HG02798 (cell line): Measurements from ENCODE around the gene TBC1D5.

Experiments
- ATAC-seq: cut with Tn5 transposase; IDR thresholded peaks from one replicate; pipeline ENCODE4 v1.9.1; 2021; ENCODE audit warnings: mild to moderate bottlenecking; ENCODE audit not compliant: unreplicated experiment, poor library complexity

The TBC1D5 gene

DNA sequence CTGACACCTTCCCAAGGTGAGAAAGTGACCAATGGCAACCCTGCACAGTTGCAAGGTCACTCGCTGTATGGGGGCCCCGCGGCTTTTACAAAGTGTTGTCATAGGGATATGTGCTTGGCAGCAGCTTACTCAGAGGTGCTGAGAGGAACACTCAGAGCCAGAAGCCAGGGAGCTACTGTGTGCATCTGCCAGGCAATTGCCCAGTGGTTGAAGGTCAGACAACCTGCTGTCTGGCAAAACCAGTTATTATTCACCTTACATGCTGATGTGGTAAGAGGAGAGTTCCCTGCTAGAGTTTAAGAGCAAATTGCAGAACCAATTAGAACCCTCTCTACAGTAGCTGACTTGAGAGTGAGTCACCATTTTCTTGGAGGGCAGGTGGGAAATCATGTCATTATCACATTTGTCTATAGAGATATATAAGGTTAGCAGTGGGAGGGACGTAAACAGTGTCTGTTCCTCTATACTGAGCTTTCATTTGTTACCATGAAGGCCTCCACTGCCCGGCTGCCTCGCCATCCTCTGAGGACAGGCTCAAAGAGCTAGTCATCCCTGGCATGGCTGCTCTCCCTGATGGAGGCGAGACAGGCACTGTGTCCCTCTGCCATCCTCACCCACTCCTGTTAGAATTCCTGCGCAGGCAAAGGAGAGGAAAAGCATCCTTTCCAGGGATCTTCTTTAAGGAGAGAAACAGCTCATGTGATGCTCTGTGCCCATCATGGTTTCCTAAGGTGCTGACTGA is 583.3 kb downstream of the TBC1D5 start:
- no peak for ATAC-seq

DNA sequence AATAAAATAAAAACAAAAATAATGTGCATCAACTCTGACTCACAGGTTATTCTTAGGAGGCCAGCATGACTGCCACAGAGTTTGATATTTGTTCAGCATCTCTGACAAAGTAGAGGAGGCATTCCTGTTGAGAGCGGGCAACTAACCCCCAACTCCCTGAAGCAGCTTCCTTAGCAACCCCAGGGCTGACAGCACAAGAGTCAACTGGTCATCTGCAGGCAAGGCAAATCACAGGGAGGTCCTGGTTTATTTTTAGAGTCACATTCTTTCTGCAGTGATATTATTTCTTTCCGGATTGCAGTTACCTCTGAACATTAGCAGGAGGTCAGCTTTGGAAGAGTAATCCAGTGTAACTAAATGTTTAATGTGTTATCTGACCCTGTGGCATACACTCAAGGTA is 584.7 kb downstream of the TBC1D5 start:
- no peak for ATAC-seq

DNA sequence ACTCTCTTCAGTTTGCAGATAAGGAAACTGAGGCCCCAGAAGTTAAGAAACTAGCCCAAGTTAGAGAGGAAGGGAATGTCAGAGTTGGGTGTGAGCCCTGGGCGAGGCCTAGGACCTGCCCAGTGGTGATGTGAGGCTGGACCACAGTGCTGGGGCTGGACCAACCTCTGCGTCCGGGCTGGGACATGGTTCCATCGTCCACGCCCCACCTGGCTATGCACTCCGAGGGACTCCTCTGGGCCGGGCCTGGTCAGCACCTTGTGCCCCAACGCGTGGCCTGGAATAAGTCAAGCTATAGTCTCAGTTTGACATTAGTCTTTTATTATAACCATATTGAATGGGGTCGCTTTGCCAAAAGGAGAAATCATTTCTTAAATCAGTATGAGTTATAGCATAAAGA is 585.6 kb downstream of the TBC1D5 start:
- no peak for ATAC-seq

DNA sequence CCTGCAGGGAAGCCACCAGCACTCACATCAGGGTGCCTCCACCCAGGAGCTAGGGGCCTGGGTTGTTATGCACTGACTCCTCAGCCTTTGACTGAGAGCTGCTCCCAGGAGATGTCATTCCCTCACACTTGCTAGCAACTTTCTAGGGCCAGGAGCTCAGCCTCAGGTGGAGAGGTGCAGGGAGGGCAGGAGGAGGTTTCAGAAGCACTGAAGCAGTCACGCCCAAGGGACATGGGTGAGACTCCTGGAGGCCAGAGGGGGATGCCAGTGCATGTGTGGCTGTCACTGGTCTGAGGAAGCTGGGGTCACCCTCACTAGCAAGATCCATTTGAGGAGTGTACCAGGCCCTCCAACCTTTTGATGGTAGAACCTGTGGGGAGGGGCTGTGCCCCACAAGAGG is 586.5 kb downstream of the TBC1D5 start:
- no peak for ATAC-seq

DNA sequence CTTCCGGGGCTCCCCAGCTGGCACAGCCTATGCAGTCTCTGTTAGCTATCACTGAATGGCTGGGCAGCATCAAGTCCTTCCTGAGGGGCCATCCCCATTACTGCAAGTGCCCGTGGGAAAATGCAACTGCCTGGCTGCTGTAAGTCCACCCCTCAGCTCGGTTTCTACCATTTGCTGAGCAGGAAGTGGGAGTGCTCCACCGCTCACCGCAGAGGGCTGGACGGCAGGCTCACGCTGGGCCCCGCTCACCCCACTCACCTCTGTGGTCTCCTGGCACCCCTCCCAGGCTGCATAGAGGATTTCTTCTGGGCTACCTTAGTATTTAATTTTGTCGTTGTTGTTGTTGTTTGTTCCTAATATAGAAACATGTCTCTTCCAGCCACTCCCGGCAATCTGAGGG is 587.5 kb downstream of the TBC1D5 start:
- ATAC-seq, result no peak

DNA sequence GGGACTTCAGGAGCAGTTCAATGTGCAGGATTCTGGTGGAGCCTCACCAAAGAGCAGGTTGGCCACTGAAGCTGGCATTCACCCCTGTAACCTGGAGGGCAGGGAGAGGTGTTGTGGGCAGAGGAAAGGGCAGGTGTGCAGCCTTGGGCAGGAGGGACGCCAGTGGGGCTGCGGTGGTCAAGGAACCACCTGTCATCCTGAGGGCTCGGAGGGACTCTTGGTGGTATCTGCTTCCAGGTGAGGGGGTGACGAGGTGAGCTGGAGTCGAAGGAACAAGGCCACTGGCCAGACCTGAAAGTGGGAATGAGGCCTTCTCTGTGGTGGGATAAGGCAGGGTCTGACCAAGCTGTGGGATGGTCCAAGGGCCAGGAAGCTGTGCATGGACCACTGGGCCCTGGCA is 588.2 kb downstream of the TBC1D5 start:
- ATAC-seq, result no peak

DNA sequence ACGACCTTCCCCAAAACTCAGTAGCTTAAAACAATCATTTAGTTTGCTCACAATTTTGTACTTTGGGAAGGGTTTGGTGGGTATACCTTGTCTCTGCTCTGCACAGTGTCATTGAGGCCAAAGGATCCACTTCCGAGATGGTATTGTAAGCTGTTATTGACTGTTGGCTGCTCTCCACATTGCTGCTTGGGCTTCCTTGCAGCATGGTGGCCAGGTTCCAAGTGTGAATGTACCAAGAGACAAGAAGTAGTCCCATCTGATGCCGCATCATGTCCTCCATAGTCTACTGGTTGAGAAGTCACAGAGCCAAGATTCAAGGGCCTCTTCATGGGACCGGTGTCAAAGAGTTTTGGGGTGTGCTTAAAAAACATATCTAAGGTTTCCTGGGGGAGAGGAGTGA is 589.2 kb downstream of the TBC1D5 start:
- no peak for ATAC-seq

DNA sequence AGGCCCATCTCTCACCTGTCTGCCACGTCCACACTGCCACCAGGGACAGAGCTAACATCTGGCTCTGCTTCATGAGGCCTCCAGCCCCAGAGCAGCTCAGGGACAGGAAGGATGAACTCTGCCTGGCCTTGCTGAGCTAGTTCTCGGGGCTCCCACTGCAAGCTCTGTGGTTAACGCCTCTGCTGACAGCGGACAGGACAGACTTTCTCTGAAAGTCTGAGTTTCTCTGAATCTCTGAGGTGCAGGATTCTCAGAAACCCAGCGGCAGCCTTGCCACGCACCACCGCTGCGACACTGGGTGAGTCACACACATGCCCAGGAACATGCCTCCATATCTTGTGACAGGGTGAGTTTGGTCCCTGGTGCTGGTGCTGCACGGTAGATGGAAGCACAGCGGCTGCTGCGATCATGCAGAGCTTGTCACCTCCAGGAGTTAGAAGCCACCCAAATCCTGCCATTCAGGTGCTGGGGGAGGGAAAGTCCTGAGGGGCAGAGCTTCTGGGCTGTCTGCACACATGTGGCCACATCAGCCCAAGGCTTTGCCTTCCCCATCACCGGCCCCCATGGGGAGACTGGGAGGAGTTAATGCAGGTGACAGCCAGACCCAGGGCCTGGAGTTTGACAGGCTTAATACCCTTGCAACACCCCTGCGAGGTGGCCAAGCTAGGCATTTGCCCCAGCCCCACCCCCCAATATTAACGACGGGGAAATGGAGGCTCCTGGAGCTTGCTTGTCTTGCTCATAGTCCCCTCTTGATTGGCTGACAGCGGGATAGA is 590.6 kb downstream of the TBC1D5 start:
- peak; percentile 98 for ATAC-seq

DNA sequence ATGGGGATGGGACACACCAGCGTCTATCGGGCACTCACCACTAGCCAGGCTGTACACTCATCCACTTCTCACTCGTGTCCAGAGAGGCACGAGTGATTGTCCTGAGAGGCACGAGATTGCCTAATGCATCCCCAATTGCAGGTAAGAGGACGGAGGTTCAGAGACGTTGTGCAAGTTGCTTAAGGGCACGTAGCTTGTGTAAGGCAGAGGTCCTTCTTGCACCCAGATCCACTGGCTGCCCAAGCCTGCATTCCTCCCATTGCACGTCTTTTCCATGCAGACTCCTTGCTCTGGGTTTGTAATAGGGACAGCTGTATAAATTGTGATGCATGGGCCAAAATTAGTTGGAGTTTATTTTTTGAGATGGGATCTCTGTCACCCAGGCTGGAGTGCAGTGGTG is 593.4 kb downstream of the TBC1D5 start:
- ATAC-seq, result no peak

DNA sequence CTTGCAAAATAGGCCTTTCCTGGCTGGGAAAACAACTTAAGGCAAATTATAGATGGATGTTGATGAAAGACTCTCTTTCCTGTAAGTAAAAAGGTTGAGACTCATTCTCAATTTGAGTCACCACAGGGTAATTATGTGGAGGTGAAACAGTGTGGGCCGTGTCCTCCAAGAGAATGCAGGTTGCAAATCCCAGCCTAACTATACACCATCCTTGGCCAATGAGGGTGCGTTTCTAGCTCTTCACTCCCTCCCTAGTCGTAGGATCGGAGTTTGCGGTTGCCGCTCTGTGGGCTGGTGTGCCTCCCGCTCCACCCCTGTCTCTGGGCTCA is 597.8 kb downstream of the TBC1D5 start:
- no peak for ATAC-seq

DNA sequence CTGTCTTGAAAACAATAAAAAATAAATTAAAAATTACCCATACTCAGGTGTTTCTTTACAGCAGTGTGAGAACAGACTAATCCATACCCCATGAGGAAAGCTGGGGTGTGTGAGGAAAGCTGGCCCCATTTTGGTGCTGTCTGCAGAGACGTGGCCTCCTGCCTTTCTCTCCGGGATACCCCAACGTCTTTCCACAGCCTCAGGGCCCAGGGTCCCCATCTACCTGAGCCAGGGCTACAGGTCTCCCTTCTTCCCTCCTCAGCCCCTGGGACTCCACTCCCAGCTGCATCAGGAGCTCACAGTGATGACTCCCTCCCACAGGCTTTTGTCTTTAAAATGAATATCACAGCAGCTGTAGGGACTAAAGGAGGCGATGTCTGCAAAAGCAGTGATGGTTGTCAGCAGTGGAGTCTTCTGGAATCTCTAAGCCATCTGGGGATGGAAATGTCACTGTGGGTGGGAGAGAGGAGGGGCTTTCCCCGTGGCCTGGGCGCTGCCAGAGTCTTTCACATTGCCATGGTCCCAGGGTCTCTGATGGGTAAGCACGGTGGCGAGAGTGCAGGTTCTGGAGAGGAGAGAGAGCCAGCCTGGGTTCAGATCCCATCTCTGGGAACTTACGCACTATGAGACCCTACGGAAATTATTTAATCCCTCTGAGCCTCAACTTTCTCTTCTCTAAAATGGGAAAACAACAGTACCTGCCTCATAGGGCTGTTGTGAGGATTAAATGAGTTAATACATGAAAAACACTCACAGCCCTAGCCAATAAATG is 598.4 kb downstream of the TBC1D5 start:
- no peak for ATAC-seq

DNA sequence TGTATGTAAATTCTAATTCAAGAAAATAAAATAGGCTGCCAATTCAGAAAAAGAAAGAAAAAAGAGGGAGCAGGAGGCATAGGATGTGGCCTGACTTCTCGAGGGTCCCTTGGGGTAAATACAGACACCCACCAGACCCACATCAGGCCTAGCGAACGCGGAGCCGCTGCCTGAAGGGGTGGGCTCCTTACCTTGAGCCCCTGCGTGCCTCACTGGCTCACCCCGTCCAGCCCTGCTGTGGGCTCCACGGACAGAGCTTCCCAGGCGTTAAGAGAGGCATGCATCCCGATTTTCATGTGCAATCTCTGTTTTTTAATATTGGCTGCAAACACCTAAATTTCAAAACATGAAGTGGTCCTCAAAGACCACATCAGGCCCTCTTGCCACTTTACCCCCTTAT is 599.9 kb downstream of the TBC1D5 start:
- ATAC-seq, result no peak

DNA sequence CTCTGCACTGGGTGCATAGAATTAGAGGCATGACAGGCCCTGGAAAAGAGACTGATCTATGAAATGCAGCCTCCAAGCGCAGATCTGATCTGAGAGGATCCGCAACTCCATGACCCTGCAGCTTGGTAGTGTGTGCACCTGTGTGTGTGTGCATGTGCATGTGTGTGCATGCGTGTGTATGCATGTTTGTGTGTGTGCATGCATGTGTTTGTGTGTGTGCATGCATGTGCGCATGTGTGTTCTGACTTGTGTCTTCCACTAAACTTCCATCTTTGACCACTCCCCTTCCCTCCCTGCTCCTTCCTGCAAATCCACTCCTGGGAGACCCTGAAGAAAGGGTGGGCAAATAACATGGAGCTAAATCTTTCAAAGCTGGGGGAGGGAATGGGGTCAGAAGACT is 600.7 kb downstream of the TBC1D5 start:
- no peak for ATAC-seq

DNA sequence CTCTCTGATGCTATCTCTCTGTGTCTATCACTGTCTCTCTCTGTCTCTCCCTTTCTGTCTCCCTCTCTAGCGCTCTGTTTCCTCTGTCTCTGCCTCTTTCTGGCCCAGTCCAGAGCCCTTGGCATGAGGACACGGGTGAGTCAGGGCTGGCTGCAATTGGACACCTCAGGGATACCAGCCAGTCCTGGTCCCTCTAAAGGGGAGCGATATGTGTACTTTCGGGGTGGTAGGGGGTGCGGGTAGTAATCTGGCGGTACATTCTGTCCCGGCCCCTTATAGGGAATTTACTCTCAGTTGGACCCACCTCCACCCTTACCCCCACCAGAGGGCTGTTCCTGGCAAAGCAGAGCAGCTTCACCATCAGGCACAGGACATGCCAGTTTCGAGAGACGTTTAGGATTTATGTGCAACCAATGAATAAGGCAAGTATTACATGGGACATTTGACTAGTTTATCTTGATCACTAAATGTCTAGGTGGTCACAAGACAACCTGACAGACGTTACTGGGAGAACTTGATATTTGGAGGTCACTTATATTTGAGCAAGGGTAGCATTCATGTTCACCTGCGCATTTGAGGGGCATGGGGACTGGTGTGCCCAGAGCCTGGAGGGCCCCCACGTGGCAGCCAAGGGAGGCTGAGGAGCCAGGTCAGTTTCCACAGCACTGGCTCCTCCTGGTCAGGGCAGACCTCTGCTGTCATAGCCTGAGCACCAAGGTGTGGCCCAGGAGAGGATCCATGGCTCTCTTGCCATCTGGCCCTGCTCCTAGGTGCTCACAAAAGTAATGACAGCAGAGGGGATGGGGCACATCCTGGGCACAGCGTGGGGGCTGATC is 601.5 kb downstream of the TBC1D5 start:
- ATAC-seq, result no peak

DNA sequence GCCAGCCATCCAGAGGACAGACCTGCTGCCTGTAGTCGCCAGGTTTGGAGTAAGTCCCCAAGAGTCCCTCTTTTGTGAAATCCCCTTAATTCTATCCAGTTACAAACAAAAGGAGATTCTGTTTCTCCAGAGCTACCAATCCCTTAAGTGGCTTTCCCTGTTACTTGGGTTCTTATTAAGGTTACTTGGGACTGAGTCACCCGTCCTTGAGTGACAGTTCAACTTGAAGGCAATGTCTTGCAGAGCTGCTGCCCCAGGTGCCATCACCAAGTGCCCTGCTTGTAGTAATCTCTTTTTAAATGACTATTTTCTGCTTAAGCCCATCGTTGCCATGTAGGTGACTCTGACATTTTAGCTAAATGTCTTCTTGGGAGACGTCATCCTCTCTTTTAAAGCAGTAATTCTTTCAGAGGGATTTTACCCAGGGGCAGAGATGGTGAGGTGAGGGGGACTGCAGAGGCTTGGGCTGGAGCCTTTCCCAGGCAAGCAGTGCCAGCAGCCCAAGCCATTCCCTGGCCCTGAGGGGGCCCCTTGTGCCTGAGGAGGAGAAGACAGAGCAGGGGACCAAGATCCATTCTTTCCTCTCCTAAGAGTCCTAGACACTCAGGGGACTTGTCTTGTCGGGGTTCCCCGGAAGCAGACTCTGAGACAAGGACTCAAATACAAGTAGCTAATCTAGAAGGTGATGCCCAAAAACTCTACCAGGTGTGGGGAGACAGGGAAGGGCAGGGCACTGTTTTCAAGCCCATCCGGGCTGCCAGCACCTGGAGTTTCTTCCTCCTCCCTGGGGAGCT is 604.0 kb downstream of the TBC1D5 start:
- ATAC-seq, result no peak

DNA sequence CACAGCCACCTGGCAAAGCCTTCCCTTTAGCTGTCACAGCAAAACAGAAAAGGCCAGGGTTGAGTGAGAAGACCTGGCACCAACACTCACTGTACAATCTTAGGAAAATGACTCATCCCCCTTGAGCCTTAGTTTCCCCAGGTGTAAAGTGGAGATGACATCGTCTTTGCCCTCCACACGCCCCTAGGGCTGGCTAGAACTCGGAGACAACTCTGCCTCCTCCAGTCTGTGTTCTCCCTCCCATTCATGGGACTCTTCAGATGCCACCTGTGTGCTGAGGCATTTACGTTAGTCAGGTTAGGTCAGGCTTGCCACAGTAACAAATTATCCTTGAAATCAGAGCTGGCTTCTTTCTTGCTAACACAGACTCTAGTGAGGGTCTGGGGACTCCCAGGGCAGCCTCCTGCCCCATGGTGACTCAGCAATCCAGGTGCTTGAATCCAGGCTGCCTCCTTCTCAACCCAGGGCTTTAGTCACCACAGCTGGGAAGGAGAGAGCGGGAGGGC is 605.1 kb downstream of the TBC1D5 start:
- ATAC-seq, result no peak

DNA sequence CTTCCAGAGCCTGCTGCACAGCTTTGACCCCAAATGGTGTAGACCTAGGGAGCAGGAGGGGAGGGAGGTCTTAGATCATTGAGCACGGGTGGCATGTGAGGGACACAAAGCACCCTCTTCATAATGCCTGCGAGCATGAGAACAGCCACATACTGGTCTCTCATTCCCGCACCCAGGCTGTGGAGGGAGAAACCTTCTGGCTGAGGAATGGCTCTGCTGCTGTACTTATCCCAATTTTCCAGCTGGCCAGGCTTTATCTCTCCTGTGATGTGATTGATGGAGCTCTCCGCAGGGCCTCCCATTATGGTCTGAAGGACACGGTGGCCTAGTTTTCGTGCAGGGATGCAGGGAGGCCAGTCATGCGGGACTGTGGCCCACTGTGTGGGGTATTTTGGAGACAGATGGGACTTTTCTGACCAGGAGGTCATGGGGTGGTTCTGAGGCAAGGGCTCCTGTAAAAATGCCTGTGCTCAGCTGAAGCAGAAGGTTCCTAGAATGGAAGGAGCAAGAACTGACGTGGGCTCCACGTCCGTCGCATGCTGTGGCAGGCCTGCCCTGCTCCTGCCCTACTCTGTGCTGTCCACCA is 606.2 kb downstream of the TBC1D5 start:
- ATAC-seq, result no peak

DNA sequence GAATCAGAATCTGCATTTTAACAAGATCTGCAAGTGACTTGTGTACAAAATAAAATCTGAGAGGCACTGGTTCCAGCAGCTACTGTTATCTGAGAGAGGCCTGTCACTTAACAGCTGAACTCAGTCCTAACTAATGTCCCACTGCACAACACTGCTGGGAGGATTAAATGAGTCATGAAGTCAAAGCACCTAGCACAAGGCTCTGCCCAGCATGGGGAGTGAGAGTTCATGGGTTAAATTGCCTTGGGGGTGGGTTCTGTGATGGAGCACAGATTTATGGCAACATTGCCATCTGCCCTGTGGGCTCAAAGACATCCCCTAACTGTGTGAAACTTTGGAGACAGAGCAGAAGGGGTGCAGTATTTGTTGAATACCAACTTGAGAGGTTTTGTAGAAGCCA is 606.7 kb downstream of the TBC1D5 start:
- no peak for ATAC-seq
